ENCODE data around the gene IRGC. TPM values are rescaled to one million over a fixed set of nuclear protein-coding genes. Genes with fewer than 3 reads are reported as not detected.

Gene IRGC
- total and polyA plus RNA-seq, 8 donors: not detected

DNA sequence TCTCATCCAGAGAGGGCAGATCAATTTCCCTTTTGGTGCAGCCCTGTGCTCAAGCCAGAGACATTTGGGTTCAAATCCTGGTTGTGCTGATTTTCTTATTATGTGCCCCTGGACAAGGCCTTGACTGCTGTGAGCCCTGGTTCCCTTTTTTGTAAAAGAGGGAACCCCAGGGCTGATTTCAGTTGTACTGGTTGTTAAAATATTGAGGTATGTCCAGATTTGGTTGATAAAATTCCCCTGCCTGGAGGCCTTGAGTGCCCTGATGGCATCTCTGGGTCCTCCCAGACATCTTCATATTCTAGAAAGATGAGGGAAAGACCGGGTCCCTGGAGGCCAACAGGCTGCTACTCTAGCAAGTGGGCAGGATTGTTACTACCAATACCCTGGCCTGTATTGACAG is 31.6 kb upstream of the IRGC start:
- intact Hi-C loops (cut with DNase I; ENCODE audit: low total_unique reads): no loop called here
- Histone ChIP-seq H3K4me3 (no peak overlapping the region), H3K27ac (no peak overlapping the region), H3K27me3 (no peaks in the 10 kb centered on the region), H3K4me1 (peaks cover 0 to 13% (median 0%) of the 10 kb centered on the region in 4 donors), H3K9me3 (no peaks in the 10 kb centered on the region), H3K36me3 (no peaks in the 10 kb centered on the region)
- no peak for DNase-seq
- TF ChIP-seq EP300 (IDR thresholded peaks at IDR 0.05) (no peak), POLR2AphosphoS5 (IDR thresholded peaks at IDR 0.05) (no peak), POLR2A (IDR thresholded peaks at IDR 0.05) (no peak)
- TF ChIP-seq, protein P1, sequence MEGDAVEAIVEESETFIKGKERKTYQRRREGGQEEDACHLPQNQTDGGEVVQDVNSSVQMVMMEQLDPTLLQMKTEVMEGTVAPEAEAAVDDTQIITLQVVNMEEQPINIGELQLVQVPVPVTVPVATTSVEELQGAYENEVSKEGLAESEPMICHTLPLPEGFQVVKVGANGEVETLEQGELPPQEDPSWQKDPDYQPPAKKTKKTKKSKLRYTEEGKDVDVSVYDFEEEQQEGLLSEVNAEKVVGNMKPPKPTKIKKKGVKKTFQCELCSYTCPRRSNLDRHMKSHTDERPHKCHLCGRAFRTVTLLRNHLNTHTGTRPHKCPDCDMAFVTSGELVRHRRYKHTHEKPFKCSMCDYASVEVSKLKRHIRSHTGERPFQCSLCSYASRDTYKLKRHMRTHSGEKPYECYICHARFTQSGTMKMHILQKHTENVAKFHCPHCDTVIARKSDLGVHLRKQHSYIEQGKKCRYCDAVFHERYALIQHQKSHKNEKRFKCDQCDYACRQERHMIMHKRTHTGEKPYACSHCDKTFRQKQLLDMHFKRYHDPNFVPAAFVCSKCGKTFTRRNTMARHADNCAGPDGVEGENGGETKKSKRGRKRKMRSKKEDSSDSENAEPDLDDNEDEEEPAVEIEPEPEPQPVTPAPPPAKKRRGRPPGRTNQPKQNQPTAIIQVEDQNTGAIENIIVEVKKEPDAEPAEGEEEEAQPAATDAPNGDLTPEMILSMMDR (IDR thresholded peaks at IDR 0.05): no peak
- WGBS, 5 donors: 70 to 93% (median 80%) methylated on average over 1 of the region's 1 CpG

DNA sequence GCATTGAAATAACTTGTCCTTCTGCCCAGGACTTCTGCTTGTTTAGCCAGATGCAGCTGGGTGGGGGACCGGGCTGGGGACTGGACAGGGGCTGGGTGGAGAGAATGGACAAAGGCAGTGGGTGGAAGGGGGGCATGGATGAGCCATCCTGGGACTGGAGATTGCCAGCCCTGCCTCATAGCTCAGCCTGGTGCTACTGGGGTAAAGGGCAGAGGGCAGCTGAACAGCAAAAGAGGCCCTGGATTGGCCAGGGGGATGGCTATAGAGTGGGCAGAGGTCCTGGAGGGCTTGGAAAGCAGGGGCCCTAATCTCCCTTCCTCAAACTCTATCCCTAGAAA is 28.2 kb upstream of the IRGC start:
- TF ChIP-seq EP300 (IDR thresholded peaks at IDR 0.05): no peak
- TF ChIP-seq, protein P1 (IDR thresholded peaks at IDR 0.05): no peak
- TF ChIP-seq POLR2AphosphoS5 (IDR thresholded peaks at IDR 0.05): no peak
- no peak for TF ChIP-seq POLR2A (IDR thresholded peaks at IDR 0.05)
- WGBS, 5 donors: 13 to 53% (median 31%) methylated on average over 1 of the region's 1 CpG
- intact Hi-C loops (cut with DNase I; ENCODE audit: low total_unique reads): no loop called here
- Histone ChIP-seq H3K27me3 (no peaks in the 10 kb centered on the region), H3K4me1 (peaks cover 0 to 9% (median 0%) of the 10 kb centered on the region in 4 donors), H3K9me3 (peaks cover 5 to 30% (median 28%) of the 10 kb centered on the region in 4 donors), H3K36me3 (no peaks in the 10 kb centered on the region), H3K27ac (no peak overlapping the region), H3K4me3 (no peak overlapping the region)
- no peak for DNase-seq

DNA sequence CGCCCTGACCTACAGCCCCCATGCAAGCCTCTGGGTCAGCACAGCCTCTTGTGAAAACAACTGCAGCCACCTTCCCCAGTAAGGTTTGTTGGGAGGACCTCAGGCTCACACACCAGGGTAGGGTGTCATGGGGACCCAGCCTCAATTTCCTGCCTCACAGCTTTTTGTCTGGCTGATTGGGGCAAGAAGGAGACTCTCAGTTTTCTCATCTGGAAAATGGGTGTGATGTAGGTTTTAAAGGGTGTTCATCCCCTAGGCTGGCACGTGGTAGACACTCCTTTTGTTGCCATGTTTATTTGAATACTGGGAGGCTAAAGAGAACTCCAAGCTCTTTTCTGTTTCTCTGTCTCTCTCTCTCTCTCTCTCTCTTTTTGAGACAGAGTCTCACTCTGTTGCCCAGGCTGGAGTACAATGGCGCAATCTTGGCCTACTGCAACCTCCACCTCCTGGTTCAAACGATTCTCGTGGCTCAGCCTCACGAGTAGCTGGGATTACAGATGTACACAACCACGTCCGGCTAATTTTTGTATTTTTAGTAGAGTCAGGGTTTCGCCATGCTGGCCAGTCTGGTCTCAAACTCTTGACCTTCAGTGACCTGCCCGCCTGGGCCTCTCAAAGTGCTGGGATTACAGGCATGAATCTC is 27.7 kb upstream of the IRGC start:
- Histone ChIP-seq H3K27me3 (no peaks in the 10 kb centered on the region), H3K4me3 (no peak overlapping the region), H3K27ac (no peak overlapping the region), H3K9me3 (peaks cover 5 to 31% (median 29%) of the 10 kb centered on the region in 4 donors), H3K4me1 (peaks cover 0 to 3% (median 0%) of the 10 kb centered on the region in 4 donors), H3K36me3 (no peaks in the 10 kb centered on the region)
- whole genome bisulfite sequencing, 5 donors: 73 to 86% (median 80%) methylated on average over 10 of the region's 10 CpGs
- TF ChIP-seq EP300 (IDR thresholded peaks at IDR 0.05) (no peak), POLR2A (IDR thresholded peaks at IDR 0.05) (no peak), POLR2AphosphoS5 (IDR thresholded peaks at IDR 0.05) (no peak)
- TF ChIP-seq, protein P1 (IDR thresholded peaks at IDR 0.05): no peak
- no peak for DNase-seq
- intact Hi-C loops (cut with DNase I; ENCODE audit: low total_unique reads): no loop called here

DNA sequence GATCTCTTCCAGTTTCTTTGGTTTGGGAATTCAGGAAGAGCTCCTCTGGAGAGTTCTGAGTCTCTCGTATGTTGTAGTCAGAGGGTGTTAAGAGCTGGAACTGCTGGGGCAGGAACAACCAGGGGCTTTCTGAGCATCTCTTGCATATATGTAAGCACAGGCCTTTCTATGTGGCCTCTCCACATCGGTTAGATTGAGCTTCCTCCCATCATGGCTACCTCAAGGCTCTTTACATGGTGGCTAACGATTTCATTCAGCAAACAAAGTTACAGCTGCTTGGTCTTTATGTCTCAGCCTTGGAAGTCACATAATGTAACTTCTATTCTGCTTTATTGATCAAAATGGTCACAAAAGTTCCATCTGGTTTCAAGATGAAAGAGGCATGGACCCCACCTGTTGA is 25.4 kb upstream of the IRGC start:
- TF ChIP-seq, protein P1 (IDR thresholded peaks at IDR 0.05): no peak
- TF ChIP-seq EP300 (IDR thresholded peaks at IDR 0.05): no peak
- no peak for TF ChIP-seq POLR2A (IDR thresholded peaks at IDR 0.05)
- no peak for TF ChIP-seq POLR2AphosphoS5 (IDR thresholded peaks at IDR 0.05)
- Histone ChIP-seq H3K27ac (no peak overlapping the region), H3K27me3 (no peaks in the 10 kb centered on the region), H3K36me3 (no peaks in the 10 kb centered on the region), H3K4me3 (no peak overlapping the region), H3K4me1 (no peaks in the 10 kb centered on the region), H3K9me3 (peaks cover 5 to 31% (median 29%) of the 10 kb centered on the region in 4 donors)
- intact Hi-C loops (cut with DNase I; ENCODE audit: low total_unique reads): no loop called here
- no peak for DNase-seq
- 48 to 73% (median 54%) methylated on average over 3 of the region's 3 CpGs for WGBS, 5 donors

Measured in stomach (tissue), 9 donors.